Prostate gland (tissue), 2 donors: ENCODE measurements around the gene TOMM40.

ENCODE experiments used
- POLR2A ChIP-seq: fragments of 450-650 bp; IDR thresholded peaks from one replicate; pipeline ENCODE4 v1.6.1; 2016; ENCODE audit warnings: antibody characterized with exemption, mild to moderate bottlenecking
- TF ChIP-seq, protein P1 (sequence below), 4 experiments: fragments of 200-600 bp in 2 of 4; fragments of 450-650 bp in 2 of 4; sonication (generic) in 2 of 4; IDR thresholded peaks; 1 replicate in 3 of 4; 2 replicates in 1 of 4; pipeline ENCODE4 v1.5.1; 2016 to 2019; ENCODE audit warnings: antibody characterized with exemption in 4 of 4, mild to moderate bottlenecking in 2 of 4, moderate library complexity in 2 of 4

DNA sequence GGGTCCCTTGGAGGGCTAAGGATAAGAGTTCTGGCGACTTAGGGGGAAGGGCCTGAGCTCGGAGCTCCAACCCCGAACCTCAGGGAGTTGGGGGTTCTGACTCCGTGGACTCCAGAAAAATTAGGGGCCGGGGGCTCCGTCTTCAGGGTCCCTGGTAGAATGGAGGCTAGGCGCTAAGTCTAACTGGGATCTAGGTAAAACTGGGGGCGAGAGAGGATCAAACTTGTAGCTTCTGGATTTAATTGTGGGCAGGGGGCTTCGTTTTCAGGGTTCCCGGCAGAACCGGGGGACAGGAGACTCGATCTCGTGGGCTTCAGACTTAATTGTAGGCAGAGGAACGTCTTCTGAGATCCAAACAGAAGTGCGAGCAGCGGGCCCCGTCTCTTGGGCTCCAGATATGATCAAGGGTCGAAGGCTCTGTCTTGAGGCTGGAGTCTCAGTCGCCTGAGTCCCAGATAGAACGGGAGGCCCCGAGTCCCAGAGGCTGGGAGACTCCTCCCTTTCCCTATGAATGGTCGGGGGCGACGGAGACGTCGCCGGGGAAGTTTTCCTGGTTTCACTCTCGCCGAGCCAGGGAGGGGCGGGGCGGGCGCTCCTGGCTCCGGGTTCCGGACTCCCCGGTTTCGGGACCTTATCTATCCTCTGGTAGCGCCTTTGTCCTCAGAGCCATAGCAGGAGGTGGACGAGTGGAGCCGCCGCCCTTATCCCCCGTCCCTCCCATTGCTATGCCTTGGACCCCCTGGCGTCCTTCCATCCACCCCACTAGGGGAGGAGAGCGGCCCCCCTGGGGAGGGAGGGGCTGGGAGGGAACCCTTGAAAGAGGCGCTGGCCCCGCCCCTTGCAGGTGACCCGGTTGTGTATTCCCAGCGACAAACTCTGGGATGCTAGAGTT is 43.7 kb upstream of the TOMM40 start:
- TF ChIP-seq POLR2A, result peak; percentile 92
- TF ChIP-seq, protein P1, sequence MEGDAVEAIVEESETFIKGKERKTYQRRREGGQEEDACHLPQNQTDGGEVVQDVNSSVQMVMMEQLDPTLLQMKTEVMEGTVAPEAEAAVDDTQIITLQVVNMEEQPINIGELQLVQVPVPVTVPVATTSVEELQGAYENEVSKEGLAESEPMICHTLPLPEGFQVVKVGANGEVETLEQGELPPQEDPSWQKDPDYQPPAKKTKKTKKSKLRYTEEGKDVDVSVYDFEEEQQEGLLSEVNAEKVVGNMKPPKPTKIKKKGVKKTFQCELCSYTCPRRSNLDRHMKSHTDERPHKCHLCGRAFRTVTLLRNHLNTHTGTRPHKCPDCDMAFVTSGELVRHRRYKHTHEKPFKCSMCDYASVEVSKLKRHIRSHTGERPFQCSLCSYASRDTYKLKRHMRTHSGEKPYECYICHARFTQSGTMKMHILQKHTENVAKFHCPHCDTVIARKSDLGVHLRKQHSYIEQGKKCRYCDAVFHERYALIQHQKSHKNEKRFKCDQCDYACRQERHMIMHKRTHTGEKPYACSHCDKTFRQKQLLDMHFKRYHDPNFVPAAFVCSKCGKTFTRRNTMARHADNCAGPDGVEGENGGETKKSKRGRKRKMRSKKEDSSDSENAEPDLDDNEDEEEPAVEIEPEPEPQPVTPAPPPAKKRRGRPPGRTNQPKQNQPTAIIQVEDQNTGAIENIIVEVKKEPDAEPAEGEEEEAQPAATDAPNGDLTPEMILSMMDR (IDR thresholded peaks at IDR 0.05), result peak in 1 of 4 experiments; percentile 19
